HG03045 (cell line): Measurements from ENCODE around the gene RBMY1J.
"Not testable (repeated sequence)": the region's sequence is repeated elsewhere in the genome, so short reads cannot be mapped to it uniquely, and the experiment has no call there.

Experiments used
- ATAC-seq: cut with Tn5 transposase; IDR thresholded peaks from one replicate; pipeline ENCODE4 v1.9.1; 2021; ENCODE audit warnings: mild to moderate bottlenecking, moderate library complexity; ENCODE audit not compliant: unreplicated experiment

RBMY1J gene

GRCh38 chrY:22403110-22403509 is at the start of gene RBMY1J:
Gene RBMY1J (plus strand): TSS chrY:22403410. CDS start chrY:22405448, 2,038 bp downstream.
- ATAC-seq, result not testable (repeated sequence)

GRCh38 chrY:22367416-22367815 is 35.8 kb upstream of the RBMY1J start:
- no peak for ATAC-seq

GRCh38 chrY:22370623-22371022 is 32.6 kb upstream of the RBMY1J start:
- ATAC-seq, result no peak

DNA sequence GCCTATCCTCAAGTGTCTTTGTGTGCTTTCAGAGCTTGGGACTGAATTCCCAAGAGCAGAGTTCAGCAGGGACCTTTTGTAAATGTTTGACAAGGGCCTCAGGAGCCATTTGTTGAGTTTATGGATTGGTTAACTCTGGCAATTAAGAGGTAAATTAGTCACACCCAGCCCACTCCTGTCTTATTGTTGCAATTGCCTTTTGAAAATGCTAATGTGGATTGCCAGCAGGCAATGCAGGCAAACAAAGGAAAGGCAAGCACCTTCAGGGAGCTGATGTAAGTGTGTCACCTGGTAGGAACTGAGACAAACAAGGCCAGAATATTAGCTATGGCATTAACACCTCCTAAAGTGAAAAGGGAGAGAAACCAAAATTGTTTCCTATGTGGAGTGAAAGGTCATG is 29.7 kb upstream of the RBMY1J start:
- no peak for ATAC-seq

- ATAC-seq, result not testable (repeated sequence)
Measured at GRCh38 chrY:22444718-22445396, 41.6 kb downstream of the RBMY1J start.

GRCh38 chrY:22455522-22455921 is 52.3 kb downstream of the RBMY1J start:
- ATAC-seq, result not testable (repeated sequence)

DNA sequence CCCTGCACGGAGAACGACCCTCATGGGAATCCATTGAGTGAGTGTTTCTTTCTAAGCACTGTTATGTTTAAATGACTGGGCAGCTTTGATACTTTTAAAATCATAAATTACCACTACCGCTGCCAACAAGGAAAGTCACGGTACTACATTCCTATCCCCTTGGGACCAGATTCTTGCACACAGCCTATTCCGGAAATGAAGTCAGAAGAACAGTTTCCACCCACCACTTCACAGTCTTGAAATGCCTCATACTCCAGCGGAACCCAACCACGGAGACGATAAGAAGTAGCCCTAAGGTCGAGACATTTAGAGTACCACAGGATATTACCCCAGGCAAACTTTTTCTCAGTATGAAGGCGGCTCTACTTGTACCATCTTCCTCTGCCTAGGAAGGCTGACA is 58.8 kb downstream of the RBMY1J start:
- ATAC-seq, result not testable (repeated sequence)
